Right forelimb (tissue), 1 donor: ENCODE data around the gene TWF2.

Experiments
- DNase-seq: peaks from one replicate; pipeline ENCODE4 v3.0.0-alpha.2; 2018

TWF2 gene

GRCh38 chr3:52237006-52237656 lies 1.8 kb downstream of the TWF2 start:
- DNase-seq = no peak

GRCh38 chr3:52236424-52236886 lies 2.5 kb downstream of the TWF2 start:
- DNase-seq = no peak

- no peak for DNase-seq
These were observed 4.2 kb downstream of the TWF2 start for GRCh38 chr3:52234516-52235447.

- DNase-seq = no peak
These were observed 5.0 kb downstream of the TWF2 start for GRCh38 chr3:52233968-52234367.

- no peak for DNase-seq
These were observed 5.8 kb downstream of the TWF2 start for GRCh38 chr3:52233108-52233591.

GRCh38 chr3:52232279-52233107 lies 6.5 kb downstream of the TWF2 start:
- no peak for DNase-seq

GRCh38 chr3:52231502-52232278 lies 7.3 kb downstream of the TWF2 start:
- DNase-seq = no peak

GRCh38 chr3:52230889-52231499 lies 8.0 kb downstream of the TWF2 start:
- no peak for DNase-seq

GRCh38 chr3:52230461-52230860 lies 8.5 kb downstream of the TWF2 start:
- no peak for DNase-seq

GRCh38 chr3:52229656-52230055 lies 9.3 kb downstream of the TWF2 start:
- no peak for DNase-seq

- no peak for DNase-seq
These were observed 10.1 kb downstream of the TWF2 start for GRCh38 chr3:52228751-52229291.

GRCh38 chr3:52228266-52228665 lies 10.7 kb downstream of the TWF2 start:
- peak; percentile 28 for DNase-seq

GRCh38 chr3:52227766-52228165 lies 11.2 kb downstream of the TWF2 start:
- DNase-seq = no peak

- no peak for DNase-seq
These were observed 11.8 kb downstream of the TWF2 start for GRCh38 chr3:52227117-52227516.

- DNase-seq = no peak
These were observed 12.6 kb downstream of the TWF2 start for GRCh38 chr3:52226229-52226817.

- DNase-seq = no peak
These were observed 13.3 kb downstream of the TWF2 start, which contains the start of gene TLR9 for GRCh38 chr3:52225452-52226228. Gene TLR9 (minus strand): TSS chr3:52225645. CDS start chr3:52225529, 116 bp downstream.

- no peak for DNase-seq
These were observed 15.2 kb downstream of the TWF2 start for GRCh38 chr3:52223449-52224408.

GRCh38 chr3:52222319-52223221 lies 16.4 kb downstream of the TWF2 start:
- DNase-seq = no peak
